Activated CD4-positive, alpha-beta T cell treated with anti-CD3 and anti-CD28 coated beads, Interleukin-2, amount 50 U/mL, for 16 hours (primary cell): ENCODE results near the gene NEK1.
"Not testable (repeated sequence)": the region's sequence is repeated elsewhere in the genome, so short reads cannot be mapped to it uniquely, and the experiment has no call there.

Experiments
- DNase-seq: peaks from one replicate; pipeline ENCODE4 v3.0.0-alpha.2; 2020

NEK1 gene

GRCh38 chr4:169493164-169493524 is 119.2 kb downstream of the NEK1 start:
- no peak for DNase-seq

- DNase-seq = peak; percentile 42
These were observed 119.8 kb downstream of the NEK1 start for GRCh38 chr4:169492436-169493163.

GRCh38 chr4:169491211-169491610 is 121.2 kb downstream of the NEK1 start:
- no peak for DNase-seq

GRCh38 chr4:169489306-169489705 is 123.1 kb downstream of the NEK1 start:
- no peak for DNase-seq

GRCh38 chr4:169485791-169486742 is 126.3 kb downstream of the NEK1 start:
- DNase-seq = peak; percentile 43

GRCh38 chr4:169485086-169485485 is 127.3 kb downstream of the NEK1 start:
- DNase-seq = no peak

- no peak for DNase-seq
These were observed 127.9 kb downstream of the NEK1 start for GRCh38 chr4:169484485-169484884.

GRCh38 chr4:169464080-169464479 is 148.3 kb downstream of the NEK1 start:
- DNase-seq = no peak

- DNase-seq = no peak
These were observed 152.3 kb downstream of the NEK1 start for GRCh38 chr4:169460081-169460480.

GRCh38 chr4:169458575-169458974 is 153.8 kb downstream of the NEK1 start:
- no peak for DNase-seq

GRCh38 chr4:169452644-169453043 is 159.7 kb downstream of the NEK1 start:
- not testable (repeated sequence) for DNase-seq

GRCh38 chr4:169448935-169449334 is 163.4 kb downstream of the NEK1 start:
- DNase-seq = not testable (repeated sequence)

GRCh38 chr4:169446824-169447223 is 165.6 kb downstream of the NEK1 start:
- DNase-seq = no peak

GRCh38 chr4:169443748-169444147 is 168.6 kb downstream of the NEK1 start:
- no peak for DNase-seq

- DNase-seq = no peak
These were observed 171.9 kb downstream of the NEK1 start for GRCh38 chr4:169440446-169440845.

GRCh38 chr4:169439244-169439643 is 173.1 kb downstream of the NEK1 start:
- DNase-seq = no peak

- DNase-seq = no peak
These were observed 174.3 kb downstream of the NEK1 start for GRCh38 chr4:169438057-169438480.

GRCh38 chr4:169437299-169438047 is 174.9 kb downstream of the NEK1 start:
- DNase-seq = no peak

GRCh38 chr4:169436734-169437133 is 175.6 kb downstream of the NEK1 start:
- DNase-seq = no peak

GRCh38 chr4:169428376-169428775 is 184.0 kb downstream of the NEK1 start:
- DNase-seq = no peak

- not testable (repeated sequence) for DNase-seq
These were observed 184.7 kb downstream of the NEK1 start for GRCh38 chr4:169427727-169428126.

- no peak for DNase-seq
These were observed 192.1 kb downstream of the NEK1 start for GRCh38 chr4:169420291-169420690.

- no peak for DNase-seq
These were observed 193.5 kb downstream of the NEK1 start for GRCh38 chr4:169418846-169419245.
